Liver (tissue), 3 donors: ENCODE results near the gene LEKR1.

Source experiments
- CTCF ChIP-seq: fragments of 150-350 bp; IDR thresholded peaks from 2 replicates; pipeline ENCODE4 v1.5.1; 2017; ENCODE audit warnings: improper control_type of control experiment, low read depth, low read length; ENCODE audit not compliant: missing input control
- GABPA ChIP-seq, 2 donors: IDR thresholded peaks in 1 of 2; conservative IDR thresholded peaks in 1 of 2; 2 replicates each; pipeline ENCODE4 v1.6.1; 2016; ENCODE audit warnings: antibody characterized with exemption in 2 of 2, mild to moderate bottlenecking in 1 of 2, moderate library complexity in 1 of 2
- HNF4A ChIP-seq, 2 donors: conservative IDR thresholded peaks; 2 replicates each; pipeline ENCODE4 v1.6.1; 2016; ENCODE audit warnings: antibody characterized with exemption in 2 of 2, mild to moderate bottlenecking in 2 of 2
- JUND ChIP-seq, 2 donors: IDR thresholded peaks; 2 replicates each; pipeline ENCODE4 v1.6.1; 2016; ENCODE audit warnings: antibody characterized with exemption in 2 of 2
- REST ChIP-seq: IDR thresholded peaks from 2 replicates; pipeline ENCODE4 v1.6.1; 2016; ENCODE audit warnings: antibody characterized with exemption, mild to moderate bottlenecking
- RXRA ChIP-seq, 2 donors: IDR thresholded peaks; 2 replicates each; pipeline ENCODE4 v1.6.1; 2017 to 2018; ENCODE audit warnings: antibody characterized with exemption in 2 of 2, mild to moderate bottlenecking in 1 of 2
- SP1 ChIP-seq: IDR thresholded peaks from 2 replicates; pipeline ENCODE4 v1.6.1; 2018; ENCODE audit warnings: antibody characterized with exemption, mild to moderate bottlenecking
- TAF1 ChIP-seq: conservative IDR thresholded peaks from 2 replicates; pipeline ENCODE4 v1.6.1; 2016; ENCODE audit warnings: antibody characterized with exemption, mild to moderate bottlenecking
- YY1 ChIP-seq: IDR thresholded peaks from 2 replicates; pipeline ENCODE4 v1.6.1; 2016; ENCODE audit warnings: antibody characterized with exemption, mild to moderate bottlenecking
- donor health status: healthy.
- donor health status: healthy.

- TF ChIP-seq CTCF (no peak), YY1 (no peak), REST (no peak), HNF4A (conservative IDR thresholded peaks at IDR 0.05) (no peak), JUND (IDR thresholded peaks at IDR 0.05) (no peak), GABPA (IDR thresholded peaks at IDR 0.05 in 1 of 2, conservative IDR thresholded peaks at IDR 0.05 in 1 of 2) (no peak), RXRA (IDR thresholded peaks at IDR 0.05) (no peak), TAF1 (no peak), SP1 (no peak)
Observed at GRCh38 chr3:156899951-156900350, 73.8 kb downstream of the LEKR1 start.
